IPS-18a (cell line): Measurements from ENCODE around the gene DCAF11.

Source experiments
- H3K27ac ChIP-seq: one replicate; pipeline ENCODE4 v1.5.1; 2013; ENCODE audit warnings: low read length
- H3K27me3 ChIP-seq: one replicate; pipeline ENCODE4 v1.6.1; 2013; ENCODE audit warnings: mild to moderate bottlenecking, low read length; ENCODE audit not compliant: control insufficient read depth, insufficient read depth
- H3K36me3 ChIP-seq: one replicate; pipeline ENCODE4 v1.6.1; 2013; ENCODE audit warnings: low read depth, low read length; ENCODE audit not compliant: control insufficient read depth
- H3K4me1 ChIP-seq: one replicate; pipeline ENCODE4 v1.6.1; 2013; ENCODE audit warnings: low read depth, low read length; ENCODE audit not compliant: control insufficient read depth
- H3K4me3 ChIP-seq: one replicate; pipeline ENCODE4 v1.5.1; 2013; ENCODE audit warnings: low read length
- H3K9ac ChIP-seq: one replicate; pipeline ENCODE4 v1.6.1; 2013; ENCODE audit warnings: mild to moderate bottlenecking, low read length, moderate library complexity
- H3K9me3 ChIP-seq: one replicate; pipeline ENCODE4 v1.6.1; 2013; ENCODE audit warnings: low read depth, low read length; ENCODE audit not compliant: control insufficient read depth

Gene DCAF11

DNA sequence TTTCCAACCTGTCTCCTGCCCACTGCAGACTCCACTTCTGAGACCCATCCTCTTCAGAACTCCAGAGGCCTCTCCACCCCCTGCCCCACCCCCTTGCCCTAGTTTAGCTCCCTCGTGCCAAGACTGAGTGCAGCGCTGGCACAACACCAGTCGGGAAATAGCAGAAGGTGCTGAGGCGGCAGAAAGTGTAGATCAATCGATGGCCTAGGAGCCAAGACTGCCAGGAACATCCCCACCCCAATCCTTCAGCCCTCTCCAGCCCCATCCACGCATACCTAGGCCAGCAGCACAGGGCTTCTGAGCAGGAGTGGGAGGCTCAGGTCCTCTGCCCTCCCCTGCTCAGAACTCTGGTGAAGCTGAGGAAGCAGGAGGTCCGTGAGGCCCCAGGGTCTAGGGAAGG is 42.1 kb upstream of the DCAF11 start:
- Histone ChIP-seq H3K27ac (no peak overlapping the region), H3K9ac (no peak overlapping the region), H3K4me3 (no peak overlapping the region), H3K27me3 (no peaks in the 10 kb centered on the region), H3K36me3 (no peaks in the 10 kb centered on the region), H3K9me3 (no peaks in the 10 kb centered on the region), H3K4me1 (no peaks in the 10 kb centered on the region)

- Histone ChIP-seq H3K9me3 (no peaks in the 10 kb centered on the region), H3K9ac (no peak overlapping the region), H3K27me3 (no peaks in the 10 kb centered on the region), H3K36me3 (no peaks in the 10 kb centered on the region), H3K27ac (no peak overlapping the region), H3K4me1 (no peaks in the 10 kb centered on the region), H3K4me3 (no peak overlapping the region)
Measured at GRCh38 chr14:24072881-24073877, 41.4 kb upstream of the DCAF11 start.

- no peak overlapping the region for H3K9ac ChIP-seq
- H3K27ac ChIP-seq: no peak overlapping the region
- no peak overlapping the region for H3K4me3 ChIP-seq
- no peaks in the 10 kb centered on the region for H3K36me3 ChIP-seq
- peaks cover 5% of the 10 kb centered on the region for H3K4me1 ChIP-seq
- H3K9me3 ChIP-seq: no peaks in the 10 kb centered on the region
- no peaks in the 10 kb centered on the region for H3K27me3 ChIP-seq
Measured at GRCh38 chr14:24074625-24075484, 39.7 kb upstream of the DCAF11 start.

GRCh38 chr14:24075485-24076301 is 38.9 kb upstream of the DCAF11 start:
- Histone ChIP-seq H3K9ac (no peak overlapping the region), H3K27ac (no peak overlapping the region), H3K4me1 (peaks cover 14% of the 10 kb centered on the region), H3K9me3 (no peaks in the 10 kb centered on the region), H3K36me3 (no peaks in the 10 kb centered on the region), H3K4me3 (no peak overlapping the region), H3K27me3 (no peaks in the 10 kb centered on the region)

DNA sequence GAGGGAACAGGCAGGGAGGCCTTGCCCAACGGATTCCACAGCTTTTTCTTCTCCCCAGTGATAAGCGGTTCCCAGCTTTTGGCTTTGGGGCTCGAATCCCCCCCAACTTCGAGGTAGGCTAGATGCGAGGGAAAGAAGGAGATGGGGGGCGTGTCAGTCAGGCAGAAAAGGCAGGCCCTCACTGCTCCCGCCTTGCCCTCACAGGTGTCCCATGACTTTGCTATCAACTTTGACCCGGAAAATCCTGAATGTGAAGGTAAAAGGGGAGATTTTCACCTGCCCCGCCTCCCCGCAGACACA is 38.3 kb upstream of the DCAF11 start:
- no peak overlapping the region for H3K9ac ChIP-seq
- no peak overlapping the region for H3K4me3 ChIP-seq
- H3K27me3 ChIP-seq: no peaks in the 10 kb centered on the region
- no peaks in the 10 kb centered on the region for H3K9me3 ChIP-seq
- H3K4me1 ChIP-seq: peaks cover 16% of the 10 kb centered on the region
- no peaks in the 10 kb centered on the region for H3K36me3 ChIP-seq
- H3K27ac ChIP-seq: no peak overlapping the region

DNA sequence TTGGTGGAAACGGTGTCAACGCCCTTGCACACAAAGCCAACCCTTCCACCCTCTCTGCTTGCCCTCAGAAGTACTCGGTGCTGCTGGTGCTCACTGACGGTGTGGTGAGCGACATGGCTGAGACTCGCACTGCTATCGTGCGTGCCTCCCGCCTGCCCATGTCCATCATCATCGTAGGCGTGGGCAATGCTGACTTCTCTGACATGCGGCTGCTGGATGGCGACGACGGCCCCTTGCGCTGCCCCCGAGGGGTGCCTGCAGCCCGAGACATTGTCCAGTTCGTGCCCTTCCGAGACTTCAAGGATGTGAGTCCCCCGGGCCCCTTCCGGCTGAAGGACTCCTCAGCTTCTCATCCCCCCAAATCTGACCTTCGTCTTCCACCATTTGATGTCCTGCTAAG is 37.5 kb upstream of the DCAF11 start:
- H3K36me3 ChIP-seq: no peaks in the 10 kb centered on the region
- no peaks in the 10 kb centered on the region for H3K9me3 ChIP-seq
- no peak overlapping the region for H3K27ac ChIP-seq
- peaks cover 5% of the 10 kb centered on the region for H3K27me3 ChIP-seq
- H3K4me1 ChIP-seq: peaks cover 16% of the 10 kb centered on the region
- no peak overlapping the region for H3K4me3 ChIP-seq
- H3K9ac ChIP-seq: no peak overlapping the region

- Histone ChIP-seq H3K4me1 (peaks cover 16% of the 10 kb centered on the region), H3K9me3 (no peaks in the 10 kb centered on the region), H3K27ac (no peak overlapping the region), H3K4me3 (no peak overlapping the region), H3K36me3 (no peaks in the 10 kb centered on the region), H3K27me3 (peaks cover 15% of the 10 kb centered on the region), H3K9ac (no peak overlapping the region)
Measured at GRCh38 chr14:24078146-24078545, 36.4 kb upstream of the DCAF11 start.

GRCh38 chr14:24079491-24080141 is 35.0 kb upstream of the DCAF11 start:
- Histone ChIP-seq H3K4me1 (peaks cover 16% of the 10 kb centered on the region), H3K9me3 (no peaks in the 10 kb centered on the region), H3K9ac (no peak overlapping the region), H3K36me3 (no peaks in the 10 kb centered on the region), H3K4me3 (peak overlapping the region; percentile 70), H3K27me3 (peaks cover 22% of the 10 kb centered on the region), H3K27ac (no peak overlapping the region)

DNA sequence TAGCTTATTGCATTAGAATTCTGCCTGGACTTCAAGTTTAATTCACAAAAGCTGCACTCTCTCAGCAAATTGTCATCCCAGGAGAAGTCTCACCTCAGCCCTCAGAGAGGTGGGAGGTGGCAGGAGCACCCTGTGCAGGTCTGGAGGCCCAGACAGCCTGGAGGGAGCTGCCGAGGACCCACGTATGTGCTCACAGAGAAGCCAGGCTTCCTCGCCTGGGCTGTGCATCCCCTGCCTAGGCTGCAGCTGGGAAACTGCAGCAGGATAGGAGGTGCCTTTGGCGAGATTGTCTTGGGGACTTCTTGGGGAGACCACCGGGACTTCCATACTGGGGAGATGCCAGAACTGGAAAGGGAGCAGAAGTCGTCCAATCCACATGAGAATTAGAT is 34.4 kb upstream of the DCAF11 start:
- Histone ChIP-seq H3K9ac (no peak overlapping the region), H3K9me3 (no peaks in the 10 kb centered on the region), H3K36me3 (no peaks in the 10 kb centered on the region), H3K27me3 (peaks cover 22% of the 10 kb centered on the region), H3K27ac (no peak overlapping the region), H3K4me3 (peak overlapping the region; percentile 70), H3K4me1 (peaks cover 16% of the 10 kb centered on the region)

GRCh38 chr14:24080888-24081738 is 33.5 kb upstream of the DCAF11 start:
- Histone ChIP-seq H3K27ac (no peak overlapping the region), H3K9me3 (no peaks in the 10 kb centered on the region), H3K4me1 (peaks cover 16% of the 10 kb centered on the region), H3K4me3 (peak overlapping the region; percentile 70), H3K36me3 (no peaks in the 10 kb centered on the region), H3K9ac (peak overlapping the region; percentile 47), H3K27me3 (peaks cover 22% of the 10 kb centered on the region)
